Endothelial cell of umbilical vein (primary cell): ENCODE measurements around the gene ATXN2.

Experiments
- EZH2 ChIP-seq: IDR thresholded peaks from 2 replicates; pipeline ENCODE4 v1.6.1; 2012; ENCODE audit warnings: borderline replicate concordance, low read depth, mild to moderate bottlenecking, moderate library complexity, low read length, inconsistent platforms; ENCODE audit not compliant: severe bottlenecking
- FOS ChIP-seq: IDR thresholded peaks from 2 replicates; pipeline ENCODE4 v1.6.1; 2011; ENCODE audit warnings: mild to moderate bottlenecking, low read length, moderate library complexity, borderline replicate concordance; ENCODE audit not compliant: insufficient read depth
- JUN ChIP-seq: IDR thresholded peaks from 2 replicates; pipeline ENCODE4 v1.6.1; 2011; ENCODE audit warnings: borderline replicate concordance, low read depth; ENCODE audit not compliant: insufficient read length, insufficient read depth
- MYC ChIP-seq: IDR thresholded peaks from one replicate; pipeline ENCODE4 v1.6.1; 2011; ENCODE audit warnings: mild to moderate bottlenecking, low read depth, low read length
- POLR2A ChIP-seq: IDR thresholded peaks from 2 replicates; pipeline ENCODE4 v1.6.1; 2012; ENCODE audit warnings: low read depth, mild to moderate bottlenecking, control low read depth, low read length
- TF ChIP-seq, protein P1 (sequence below), 2 donors: IDR thresholded peaks; 1 replicate in 1 of 2; 2 replicates in 1 of 2; pipeline ENCODE4 v1.5.1; 2011; ENCODE audit warnings: low read length in 2 of 2, mild to moderate bottlenecking in 2 of 2, moderate library complexity in 2 of 2, control low read depth in 1 of 2, inconsistent platforms in 1 of 2, low read depth in 1 of 2; ENCODE audit not compliant: insufficient read depth in 1 of 2; ENCODE audit errors: extremely low read depth in 1 of 2

DNA sequence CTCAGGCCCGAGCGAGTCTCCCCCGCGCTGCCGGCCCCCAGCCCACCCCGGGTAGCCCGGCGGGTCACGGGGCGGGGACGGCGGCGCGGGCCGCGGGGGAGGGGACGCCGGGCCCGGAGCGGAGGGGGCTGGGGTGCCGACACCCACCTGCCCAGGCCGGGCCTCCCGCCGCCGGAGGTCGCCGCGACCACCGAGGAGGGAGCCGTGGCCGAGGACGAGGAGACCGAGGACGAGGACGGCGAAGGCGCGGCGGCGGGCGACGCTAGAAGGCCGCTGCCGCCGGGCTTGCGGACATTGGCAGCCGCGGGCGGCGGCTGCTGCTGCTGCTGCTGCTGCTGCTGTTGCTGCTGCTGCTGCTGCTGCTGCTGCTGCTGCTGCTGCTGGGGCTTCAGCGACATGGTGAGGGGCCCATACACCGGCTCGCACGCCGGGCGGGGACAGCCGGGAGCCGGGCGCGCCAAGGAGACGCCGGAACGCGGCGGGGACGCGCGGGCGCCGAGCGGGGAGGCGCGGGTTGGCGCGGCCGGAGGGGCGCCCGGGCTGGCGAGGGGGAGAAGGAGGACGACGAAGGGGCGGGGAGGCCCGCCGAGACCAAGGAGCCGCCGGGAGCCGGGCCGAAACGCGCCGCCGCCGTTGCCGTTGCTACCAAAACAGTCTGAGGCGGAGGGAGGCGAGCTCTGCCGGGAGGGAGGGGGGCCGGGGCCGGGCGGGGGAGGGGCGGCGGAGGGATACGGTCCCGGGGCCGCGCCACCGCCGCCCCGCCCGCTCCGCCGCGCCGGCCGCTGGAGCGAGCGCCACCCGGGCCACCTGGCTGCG lies at the start of gene ATXN2:
- TF ChIP-seq, protein P1, sequence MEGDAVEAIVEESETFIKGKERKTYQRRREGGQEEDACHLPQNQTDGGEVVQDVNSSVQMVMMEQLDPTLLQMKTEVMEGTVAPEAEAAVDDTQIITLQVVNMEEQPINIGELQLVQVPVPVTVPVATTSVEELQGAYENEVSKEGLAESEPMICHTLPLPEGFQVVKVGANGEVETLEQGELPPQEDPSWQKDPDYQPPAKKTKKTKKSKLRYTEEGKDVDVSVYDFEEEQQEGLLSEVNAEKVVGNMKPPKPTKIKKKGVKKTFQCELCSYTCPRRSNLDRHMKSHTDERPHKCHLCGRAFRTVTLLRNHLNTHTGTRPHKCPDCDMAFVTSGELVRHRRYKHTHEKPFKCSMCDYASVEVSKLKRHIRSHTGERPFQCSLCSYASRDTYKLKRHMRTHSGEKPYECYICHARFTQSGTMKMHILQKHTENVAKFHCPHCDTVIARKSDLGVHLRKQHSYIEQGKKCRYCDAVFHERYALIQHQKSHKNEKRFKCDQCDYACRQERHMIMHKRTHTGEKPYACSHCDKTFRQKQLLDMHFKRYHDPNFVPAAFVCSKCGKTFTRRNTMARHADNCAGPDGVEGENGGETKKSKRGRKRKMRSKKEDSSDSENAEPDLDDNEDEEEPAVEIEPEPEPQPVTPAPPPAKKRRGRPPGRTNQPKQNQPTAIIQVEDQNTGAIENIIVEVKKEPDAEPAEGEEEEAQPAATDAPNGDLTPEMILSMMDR (IDR thresholded peaks at IDR 0.05; ENCODE audit: extremely low read depth in 1 of 2, insufficient read depth in 1 of 2, low read depth in 1 of 2, low read length in 2 of 2), result no peak
- no peak for TF ChIP-seq EZH2
- no peak for TF ChIP-seq JUN
- no peak for TF ChIP-seq POLR2A
- no peak for TF ChIP-seq MYC
- TF ChIP-seq FOS, result no peak
